ENCODE results near the gene DDRGK1.

DNA sequence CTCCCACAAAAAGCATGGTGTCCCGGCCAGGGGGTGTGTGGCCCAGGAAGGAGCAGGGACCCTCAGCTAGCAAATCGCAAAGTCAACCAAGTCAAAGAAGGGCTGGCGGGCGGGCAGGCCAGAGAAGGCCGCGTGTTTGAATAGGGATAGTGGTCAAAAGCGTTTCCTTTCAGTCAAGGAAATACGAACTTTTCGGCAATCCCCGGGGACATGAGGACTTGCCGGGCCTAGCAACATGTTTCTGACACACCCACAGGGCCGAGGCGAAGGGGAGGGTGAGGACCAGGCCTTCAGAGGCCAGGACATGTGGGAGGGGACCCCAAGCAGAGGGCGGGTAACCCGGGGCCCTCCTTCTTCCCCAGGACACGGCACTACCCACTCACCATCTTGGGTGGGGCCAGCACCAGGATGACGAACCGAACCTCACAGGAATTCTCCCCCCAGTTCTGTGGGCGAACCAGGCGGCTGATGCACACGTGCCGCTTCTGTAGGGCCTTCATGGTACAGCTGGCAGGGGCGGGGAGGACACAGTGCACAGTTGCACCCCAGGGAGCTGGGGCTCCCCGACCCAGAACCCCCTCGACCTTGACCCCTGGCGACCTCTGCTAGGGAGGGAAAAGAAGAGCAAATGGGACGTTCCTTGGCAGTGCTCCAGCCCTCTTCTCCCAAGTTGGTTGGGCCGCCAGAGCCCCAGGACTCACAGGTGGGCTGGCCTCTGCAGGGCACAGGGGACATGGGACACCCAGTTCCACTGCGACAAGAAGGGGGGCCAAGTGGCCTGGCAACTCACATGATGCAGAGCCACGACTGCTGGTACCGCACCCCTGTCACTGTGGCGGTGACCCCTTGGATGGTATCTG, 28.9 kb upstream of the DDRGK1 start:
- TF ChIP-seq, protein P1, sequence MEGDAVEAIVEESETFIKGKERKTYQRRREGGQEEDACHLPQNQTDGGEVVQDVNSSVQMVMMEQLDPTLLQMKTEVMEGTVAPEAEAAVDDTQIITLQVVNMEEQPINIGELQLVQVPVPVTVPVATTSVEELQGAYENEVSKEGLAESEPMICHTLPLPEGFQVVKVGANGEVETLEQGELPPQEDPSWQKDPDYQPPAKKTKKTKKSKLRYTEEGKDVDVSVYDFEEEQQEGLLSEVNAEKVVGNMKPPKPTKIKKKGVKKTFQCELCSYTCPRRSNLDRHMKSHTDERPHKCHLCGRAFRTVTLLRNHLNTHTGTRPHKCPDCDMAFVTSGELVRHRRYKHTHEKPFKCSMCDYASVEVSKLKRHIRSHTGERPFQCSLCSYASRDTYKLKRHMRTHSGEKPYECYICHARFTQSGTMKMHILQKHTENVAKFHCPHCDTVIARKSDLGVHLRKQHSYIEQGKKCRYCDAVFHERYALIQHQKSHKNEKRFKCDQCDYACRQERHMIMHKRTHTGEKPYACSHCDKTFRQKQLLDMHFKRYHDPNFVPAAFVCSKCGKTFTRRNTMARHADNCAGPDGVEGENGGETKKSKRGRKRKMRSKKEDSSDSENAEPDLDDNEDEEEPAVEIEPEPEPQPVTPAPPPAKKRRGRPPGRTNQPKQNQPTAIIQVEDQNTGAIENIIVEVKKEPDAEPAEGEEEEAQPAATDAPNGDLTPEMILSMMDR (IDR thresholded peaks at IDR 0.05) = no peak
- TF ChIP-seq EP300 (IDR thresholded peaks at IDR 0.05) (no peak), POLR2A (IDR thresholded peaks at IDR 0.05) (no peak)
